HCT116 (cell line): Measurements from ENCODE around the gene ADARB2.

Source experiments
- CEBPB ChIP-seq: IDR thresholded peaks from 2 replicates; pipeline ENCODE4 v1.6.1; 2012; ENCODE audit warnings: low read depth
- CTCF ChIP-seq, 3 experiments: fragments of 200-600 bp in 1 of 3; sonication (generic) in 1 of 3; IDR thresholded peaks in 2 of 3; conservative IDR thresholded peaks in 1 of 3; 2 replicates each; pipeline ENCODE4 v1.5.1; 2012 to 2017; ENCODE audit warnings: low read depth in 2 of 3, low read length in 2 of 3, antibody characterized with exemption in 1 of 3, borderline replicate concordance in 1 of 3, control low read depth in 1 of 3, mild to moderate bottlenecking in 1 of 3, mixed read lengths in 1 of 3, mixed run types in 1 of 3, moderate library complexity in 1 of 3; ENCODE audit not compliant: insufficient read depth in 1 of 3
- EZH2 ChIP-seq: fragments of 200-600 bp; sonication (generic); IDR thresholded peaks from 2 replicates; pipeline ENCODE4 v1.6.1; 2017; ENCODE audit warnings: antibody characterized with exemption, mixed run types
- POLR2A ChIP-seq: IDR thresholded peaks from 2 replicates; pipeline ENCODE4 v1.7.0; 2011; ENCODE audit warnings: borderline replicate concordance; ENCODE audit not compliant: insufficient read depth, insufficient read length; ENCODE audit errors: extremely low read depth
- YY1 ChIP-seq: IDR thresholded peaks from 2 replicates; pipeline ENCODE4 v1.6.1; 2011; ENCODE audit warnings: low read length, low read depth, moderate library complexity, mild to moderate bottlenecking; ENCODE audit not compliant: insufficient replicate concordance; ENCODE audit errors: extremely low read depth
- TF ChIP-seq, protein P1 (sequence below): IDR thresholded peaks from 2 replicates; pipeline ENCODE4 v1.6.1; 2012; ENCODE audit warnings: low read depth
- TF ChIP-seq, protein P2 (sequence below): IDR thresholded peaks from 2 replicates; pipeline ENCODE4 v1.6.1; 2012
- TF ChIP-seq, protein P3 (sequence below): IDR thresholded peaks from 2 replicates; pipeline ENCODE4 v1.6.1; 2011; ENCODE audit warnings: mild to moderate bottlenecking, low read length, moderate library complexity; ENCODE audit not compliant: insufficient replicate concordance; ENCODE audit errors: extremely low read depth

DNA sequence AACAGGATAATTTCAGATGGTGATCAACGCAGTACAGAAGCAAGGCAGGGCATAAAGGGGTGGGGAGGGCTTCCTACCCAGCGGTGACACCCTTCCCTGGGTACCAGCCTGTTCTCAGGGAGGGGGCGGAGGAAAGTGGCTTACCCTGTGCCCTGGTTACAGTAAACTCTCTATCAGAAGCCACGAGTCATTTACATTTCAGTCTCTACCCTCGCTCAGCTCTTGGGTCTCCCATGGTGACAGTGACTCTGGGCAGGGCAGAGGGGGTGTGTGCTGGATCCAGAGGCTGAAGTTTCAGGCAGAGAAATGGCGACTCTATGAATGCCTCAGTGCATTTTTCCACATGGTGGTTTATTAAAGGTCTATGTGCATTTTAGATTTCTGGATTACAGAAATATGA is 107.0 kb downstream of the ADARB2 start:
- TF ChIP-seq CTCF (IDR thresholded peaks at IDR 0.05 in 2 of 3, conservative IDR thresholded peaks at IDR 0.05 in 1 of 3; ENCODE audit: borderline replicate concordance in 1 of 3, insufficient read depth in 1 of 3, low read depth in 2 of 3, low read length in 2 of 3) (no peak), EZH2 (no peak), YY1 (no peak), POLR2A (no peak), CEBPB (no peak)
- TF ChIP-seq, protein P1, sequence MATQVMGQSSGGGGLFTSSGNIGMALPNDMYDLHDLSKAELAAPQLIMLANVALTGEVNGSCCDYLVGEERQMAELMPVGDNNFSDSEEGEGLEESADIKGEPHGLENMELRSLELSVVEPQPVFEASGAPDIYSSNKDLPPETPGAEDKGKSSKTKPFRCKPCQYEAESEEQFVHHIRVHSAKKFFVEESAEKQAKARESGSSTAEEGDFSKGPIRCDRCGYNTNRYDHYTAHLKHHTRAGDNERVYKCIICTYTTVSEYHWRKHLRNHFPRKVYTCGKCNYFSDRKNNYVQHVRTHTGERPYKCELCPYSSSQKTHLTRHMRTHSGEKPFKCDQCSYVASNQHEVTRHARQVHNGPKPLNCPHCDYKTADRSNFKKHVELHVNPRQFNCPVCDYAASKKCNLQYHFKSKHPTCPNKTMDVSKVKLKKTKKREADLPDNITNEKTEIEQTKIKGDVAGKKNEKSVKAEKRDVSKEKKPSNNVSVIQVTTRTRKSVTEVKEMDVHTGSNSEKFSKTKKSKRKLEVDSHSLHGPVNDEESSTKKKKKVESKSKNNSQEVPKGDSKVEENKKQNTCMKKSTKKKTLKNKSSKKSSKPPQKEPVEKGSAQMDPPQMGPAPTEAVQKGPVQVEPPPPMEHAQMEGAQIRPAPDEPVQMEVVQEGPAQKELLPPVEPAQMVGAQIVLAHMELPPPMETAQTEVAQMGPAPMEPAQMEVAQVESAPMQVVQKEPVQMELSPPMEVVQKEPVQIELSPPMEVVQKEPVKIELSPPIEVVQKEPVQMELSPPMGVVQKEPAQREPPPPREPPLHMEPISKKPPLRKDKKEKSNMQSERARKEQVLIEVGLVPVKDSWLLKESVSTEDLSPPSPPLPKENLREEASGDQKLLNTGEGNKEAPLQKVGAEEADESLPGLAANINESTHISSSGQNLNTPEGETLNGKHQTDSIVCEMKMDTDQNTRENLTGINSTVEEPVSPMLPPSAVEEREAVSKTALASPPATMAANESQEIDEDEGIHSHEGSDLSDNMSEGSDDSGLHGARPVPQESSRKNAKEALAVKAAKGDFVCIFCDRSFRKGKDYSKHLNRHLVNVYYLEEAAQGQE, result no peak
- TF ChIP-seq, protein P2, sequence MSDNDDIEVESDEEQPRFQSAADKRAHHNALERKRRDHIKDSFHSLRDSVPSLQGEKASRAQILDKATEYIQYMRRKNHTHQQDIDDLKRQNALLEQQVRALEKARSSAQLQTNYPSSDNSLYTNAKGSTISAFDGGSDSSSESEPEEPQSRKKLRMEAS, result no peak
- TF ChIP-seq, protein P3, sequence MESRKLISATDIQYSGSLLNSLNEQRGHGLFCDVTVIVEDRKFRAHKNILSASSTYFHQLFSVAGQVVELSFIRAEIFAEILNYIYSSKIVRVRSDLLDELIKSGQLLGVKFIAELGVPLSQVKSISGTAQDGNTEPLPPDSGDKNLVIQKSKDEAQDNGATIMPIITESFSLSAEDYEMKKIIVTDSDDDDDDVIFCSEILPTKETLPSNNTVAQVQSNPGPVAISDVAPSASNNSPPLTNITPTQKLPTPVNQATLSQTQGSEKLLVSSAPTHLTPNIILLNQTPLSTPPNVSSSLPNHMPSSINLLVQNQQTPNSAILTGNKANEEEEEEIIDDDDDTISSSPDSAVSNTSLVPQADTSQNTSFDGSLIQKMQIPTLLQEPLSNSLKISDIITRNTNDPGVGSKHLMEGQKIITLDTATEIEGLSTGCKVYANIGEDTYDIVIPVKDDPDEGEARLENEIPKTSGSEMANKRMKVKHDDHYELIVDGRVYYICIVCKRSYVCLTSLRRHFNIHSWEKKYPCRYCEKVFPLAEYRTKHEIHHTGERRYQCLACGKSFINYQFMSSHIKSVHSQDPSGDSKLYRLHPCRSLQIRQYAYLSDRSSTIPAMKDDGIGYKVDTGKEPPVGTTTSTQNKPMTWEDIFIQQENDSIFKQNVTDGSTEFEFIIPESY, result no peak
